Glutamatergic neuron (in vitro differentiated cells): Measurements from ENCODE around the gene CECR2. TPM values are rescaled to one million over a fixed set of nuclear protein-coding genes. Genes with fewer than 3 reads are reported as not detected.
A peak's percentile ranks its signal among the peaks of the same experiment; 100 is the strongest.

Experiments used
- DNase-seq: peaks from one replicate; pipeline ENCODE4 v3.0.0; 2022
- H3K27ac Mint-ChIP-seq: one replicate; pipeline ENCODE4 v1.8.0; 2020; ENCODE audit warnings: mild to moderate bottlenecking, mixed read lengths, inconsistent platforms; ENCODE audit not compliant: unreplicated experiment
- H3K27me3 Mint-ChIP-seq: one replicate; pipeline ENCODE4 v1.8.0; 2020; ENCODE audit warnings: mild to moderate bottlenecking, moderate library complexity, mixed read lengths, inconsistent platforms; ENCODE audit not compliant: unreplicated experiment
- H3K36me3 Mint-ChIP-seq: one replicate; pipeline ENCODE4 v1.8.0; 2020; ENCODE audit warnings: mild to moderate bottlenecking, mixed read lengths, inconsistent platforms; ENCODE audit not compliant: unreplicated experiment
- H3K4me1 Mint-ChIP-seq: one replicate; pipeline ENCODE4 v1.8.0; 2020; ENCODE audit warnings: mild to moderate bottlenecking, low read depth, mixed read lengths, inconsistent platforms; ENCODE audit not compliant: unreplicated experiment
- H3K4me3 Mint-ChIP-seq: one replicate; pipeline ENCODE4 v1.8.0; 2020; ENCODE audit warnings: mild to moderate bottlenecking, mixed read lengths, inconsistent platforms; ENCODE audit not compliant: unreplicated experiment
- H3K9me3 Mint-ChIP-seq: one replicate; pipeline ENCODE4 v1.8.0; 2020; ENCODE audit warnings: mild to moderate bottlenecking, moderate library complexity, mixed read lengths, inconsistent platforms; ENCODE audit not compliant: unreplicated experiment
- total RNA-seq: library from RNA; stranded (reverse); fragmentation: NEBNext Ultra II Directional; extraction: Animal tissue kit (Norgen Biotek cat#: 25700); gene quantifications from one replicate; pipeline ENCODE4 v1.2.1, GENCODE V29; 2021; ENCODE audit not compliant: unreplicated experiment
- TF ChIP-seq, protein P1 (sequence below): fragments of 200-600 bp; sonication (generic); IDR thresholded peaks from one replicate; pipeline ENCODE4 v1.5.0; 2021; ENCODE audit not compliant: partially characterized antibody, unreplicated experiment

The CECR2 gene
- total RNA-seq, 1 donor from 2014 or later, result 178 TPM

DNA sequence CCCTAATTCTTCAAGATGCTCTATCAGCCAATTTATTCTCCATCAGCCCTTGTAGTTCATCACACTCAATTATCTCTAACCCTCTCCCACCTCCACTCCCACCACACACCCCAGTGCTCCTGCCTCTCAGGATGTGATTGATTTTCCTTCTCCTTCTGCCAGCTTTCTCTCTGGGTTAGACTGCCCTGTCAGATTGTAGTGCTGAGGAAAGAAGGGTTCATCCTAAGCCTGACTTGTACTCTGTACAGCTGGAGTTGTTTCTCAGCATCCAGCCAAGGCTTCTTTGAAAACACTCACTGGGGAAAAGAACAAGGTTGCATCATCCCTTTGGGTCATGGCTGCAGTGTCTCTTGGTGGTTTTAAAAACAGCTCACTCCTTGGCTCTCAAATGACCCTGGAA, 61.2 kb downstream of the CECR2 start:
- Mint-ChIP-seq H3K4me3 (peak overlapping the region; percentile 49), H3K36me3 (peaks cover 9% of the 10 kb centered on the region), H3K27ac (peak overlapping the region; percentile 87), H3K27me3 (peaks cover 16% of the 10 kb centered on the region), H3K4me1 (peaks cover 71% of the 10 kb centered on the region), H3K9me3 (peaks cover 23% of the 10 kb centered on the region)
- peak; percentile 27 for DNase-seq
- TF ChIP-seq, protein P1, sequence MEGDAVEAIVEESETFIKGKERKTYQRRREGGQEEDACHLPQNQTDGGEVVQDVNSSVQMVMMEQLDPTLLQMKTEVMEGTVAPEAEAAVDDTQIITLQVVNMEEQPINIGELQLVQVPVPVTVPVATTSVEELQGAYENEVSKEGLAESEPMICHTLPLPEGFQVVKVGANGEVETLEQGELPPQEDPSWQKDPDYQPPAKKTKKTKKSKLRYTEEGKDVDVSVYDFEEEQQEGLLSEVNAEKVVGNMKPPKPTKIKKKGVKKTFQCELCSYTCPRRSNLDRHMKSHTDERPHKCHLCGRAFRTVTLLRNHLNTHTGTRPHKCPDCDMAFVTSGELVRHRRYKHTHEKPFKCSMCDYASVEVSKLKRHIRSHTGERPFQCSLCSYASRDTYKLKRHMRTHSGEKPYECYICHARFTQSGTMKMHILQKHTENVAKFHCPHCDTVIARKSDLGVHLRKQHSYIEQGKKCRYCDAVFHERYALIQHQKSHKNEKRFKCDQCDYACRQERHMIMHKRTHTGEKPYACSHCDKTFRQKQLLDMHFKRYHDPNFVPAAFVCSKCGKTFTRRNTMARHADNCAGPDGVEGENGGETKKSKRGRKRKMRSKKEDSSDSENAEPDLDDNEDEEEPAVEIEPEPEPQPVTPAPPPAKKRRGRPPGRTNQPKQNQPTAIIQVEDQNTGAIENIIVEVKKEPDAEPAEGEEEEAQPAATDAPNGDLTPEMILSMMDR, result no peak

DNA sequence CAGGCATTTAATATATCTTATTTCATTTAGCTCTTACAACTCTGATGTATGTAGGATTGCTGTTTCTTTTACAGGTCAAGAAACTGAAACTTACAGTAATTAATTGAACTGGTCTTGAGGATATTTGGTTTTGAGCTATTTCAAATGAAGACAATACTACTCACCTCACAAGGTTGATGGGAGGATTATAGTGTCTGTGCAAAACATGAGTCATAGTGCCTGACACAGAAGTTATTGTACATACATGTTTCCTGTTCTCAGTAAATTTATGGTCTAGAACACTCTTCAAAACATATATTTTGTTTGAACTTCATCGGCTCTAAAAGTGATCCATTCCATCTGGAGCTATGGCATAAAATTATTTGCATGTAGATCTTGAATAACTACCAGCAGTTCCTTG, 61.9 kb downstream of the CECR2 start:
- peaks cover 9% of the 10 kb centered on the region for H3K36me3 Mint-ChIP-seq
- H3K9me3 Mint-ChIP-seq, result peaks cover 23% of the 10 kb centered on the region
- no peak for DNase-seq
- H3K27ac Mint-ChIP-seq, result peak overlapping the region; percentile 87
- TF ChIP-seq, protein P1, result no peak
- H3K27me3 Mint-ChIP-seq, result peaks cover 16% of the 10 kb centered on the region
- peak overlapping the region; percentile 82 for H3K4me3 Mint-ChIP-seq
- H3K4me1 Mint-ChIP-seq, result peaks cover 70% of the 10 kb centered on the region

DNA sequence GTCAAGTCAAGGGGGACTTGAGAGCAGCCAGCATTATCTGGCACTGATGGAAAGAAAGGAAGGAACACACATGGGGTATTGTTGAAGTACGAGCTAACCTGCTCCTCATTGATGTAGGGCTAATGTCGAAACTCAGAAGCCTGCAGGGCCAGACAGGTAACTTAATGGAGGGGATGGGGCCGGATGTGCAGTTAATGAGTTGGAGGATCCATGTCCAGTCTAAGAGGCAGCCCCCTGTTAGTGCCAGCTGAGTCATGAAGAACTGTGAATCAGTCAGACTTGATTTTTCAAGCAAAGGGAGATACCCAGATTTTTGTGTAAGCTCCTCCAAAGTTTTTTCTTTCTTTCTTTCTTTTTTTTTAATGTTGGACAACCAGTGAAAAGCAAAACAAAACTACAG, 65.6 kb downstream of the CECR2 start:
- Mint-ChIP-seq H3K27ac (peak overlapping the region; percentile 53), H3K4me1 (peaks cover 69% of the 10 kb centered on the region), H3K36me3 (no peaks in the 10 kb centered on the region), H3K4me3 (peak overlapping the region; percentile 12), H3K27me3 (peaks cover 7% of the 10 kb centered on the region), H3K9me3 (peaks cover 22% of the 10 kb centered on the region)
- TF ChIP-seq, protein P1, result no peak
- no peak for DNase-seq

DNA sequence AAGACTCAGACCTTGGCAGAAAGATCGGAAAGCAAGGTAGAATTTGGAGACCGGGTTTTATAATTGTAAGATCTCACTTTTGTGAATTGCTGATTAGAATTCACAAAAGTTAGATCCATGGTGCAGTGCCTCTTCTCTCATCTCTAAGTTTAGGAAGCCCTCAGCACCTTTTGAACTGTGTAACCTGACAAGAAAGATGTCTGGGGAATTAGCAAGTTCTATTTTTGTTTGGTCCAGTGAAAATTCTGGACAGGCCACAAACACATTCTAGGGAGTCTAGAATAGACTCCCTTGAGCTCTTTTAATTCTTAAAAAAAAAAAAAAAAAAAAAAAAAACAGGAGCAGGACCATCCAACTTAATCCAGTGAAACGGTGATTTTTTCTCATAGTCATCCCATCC, 66.1 kb downstream of the CECR2 start:
- H3K4me1 Mint-ChIP-seq, result peaks cover 70% of the 10 kb centered on the region
- H3K4me3 Mint-ChIP-seq, result peak overlapping the region; percentile 12
- H3K36me3 Mint-ChIP-seq, result no peaks in the 10 kb centered on the region
- TF ChIP-seq, protein P1, result no peak
- H3K27me3 Mint-ChIP-seq, result peaks cover 7% of the 10 kb centered on the region
- peaks cover 20% of the 10 kb centered on the region for H3K9me3 Mint-ChIP-seq
- no peak for DNase-seq
- H3K27ac Mint-ChIP-seq, result no peak overlapping the region

DNA sequence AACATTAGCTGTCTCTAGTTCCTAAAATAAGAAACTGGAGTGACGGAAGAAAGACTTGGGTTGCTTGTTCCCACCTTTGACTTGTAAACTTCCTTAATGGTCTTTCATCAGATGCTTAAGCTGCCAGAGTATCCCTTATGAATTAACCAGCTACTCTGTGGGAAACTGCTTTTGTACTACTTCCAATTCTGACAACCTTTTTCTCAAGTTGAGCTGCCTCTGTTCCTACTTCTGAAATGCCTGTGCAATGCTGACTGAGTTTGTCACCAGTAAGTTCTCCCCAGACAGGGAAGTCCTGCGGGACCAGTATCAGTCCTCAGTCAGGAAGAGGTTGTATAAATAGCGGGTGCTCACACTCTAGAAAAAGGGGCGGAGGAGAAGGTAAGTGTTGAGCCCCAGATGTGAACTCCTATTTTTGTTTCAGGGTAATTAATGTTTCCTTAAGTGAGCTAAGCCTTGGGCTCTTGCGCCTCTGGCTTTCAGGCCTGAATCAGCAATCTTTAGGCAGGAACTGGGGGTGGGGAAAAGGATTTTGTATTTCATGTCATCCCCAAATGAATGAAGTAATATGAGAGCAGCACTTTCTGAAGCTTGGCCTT, 67.2 kb downstream of the CECR2 start:
- Mint-ChIP-seq H3K27me3 (peaks cover 7% of the 10 kb centered on the region), H3K4me1 (peaks cover 70% of the 10 kb centered on the region), H3K4me3 (peak overlapping the region; percentile 86), H3K36me3 (no peaks in the 10 kb centered on the region), H3K27ac (peak overlapping the region; percentile 95), H3K9me3 (peaks cover 15% of the 10 kb centered on the region)
- no peak for DNase-seq
- TF ChIP-seq, protein P1, result no peak
